Mesothelial cell of epicardium (in vitro differentiated cells): ENCODE data around the gene PC. TPM values are rescaled to one million over a fixed set of nuclear protein-coding genes. Genes with fewer than 3 reads are reported as not detected.

Experiments
- DNase-seq, 2 experiments: peaks; one replicate each; pipeline ENCODE4 v3.0.0; 2021; ENCODE audit warnings: low spot score in 2 of 2; ENCODE audit not compliant: unreplicated experiment in 2 of 2
- H3K27ac Mint-ChIP-seq: 2 replicates; pipeline ENCODE4 v1.8.0; 2021; ENCODE audit warnings: mixed read lengths
- H3K27me3 Mint-ChIP-seq: 2 replicates; pipeline ENCODE4 v1.8.0; 2021; ENCODE audit warnings: low read depth, mixed read lengths
- H3K36me3 Mint-ChIP-seq: 2 replicates; pipeline ENCODE4 v1.8.0; 2021; ENCODE audit warnings: mixed read lengths
- H3K4me1 Mint-ChIP-seq: 2 replicates; pipeline ENCODE4 v1.8.0; 2021; ENCODE audit warnings: mixed read lengths
- H3K4me3 Mint-ChIP-seq: 2 replicates; pipeline ENCODE4 v1.8.0; 2021; ENCODE audit warnings: mild to moderate bottlenecking, moderate library complexity, mixed read lengths
- H3K9me3 Mint-ChIP-seq: 2 replicates; pipeline ENCODE4 v1.8.0; 2021; ENCODE audit warnings: mixed read lengths
- total RNA-seq: library from RNA; stranded (reverse); gene quantifications from 3 replicates; pipeline ENCODE4 v1.2.1, GENCODE V29; 2021
- TF ChIP-seq, protein P1 (sequence below): fragments of 200-600 bp; sonication (generic); IDR thresholded peaks from one replicate; pipeline ENCODE4 v1.5.0; 2021; ENCODE audit warnings: antibody characterized with exemption; ENCODE audit not compliant: unreplicated experiment

Gene PC
- total RNA-seq, 1 donor from 2014 or later = 9.5 TPM

- H3K36me3 Mint-ChIP-seq = no peaks in the 10 kb centered on the region
- TF ChIP-seq, protein P1, sequence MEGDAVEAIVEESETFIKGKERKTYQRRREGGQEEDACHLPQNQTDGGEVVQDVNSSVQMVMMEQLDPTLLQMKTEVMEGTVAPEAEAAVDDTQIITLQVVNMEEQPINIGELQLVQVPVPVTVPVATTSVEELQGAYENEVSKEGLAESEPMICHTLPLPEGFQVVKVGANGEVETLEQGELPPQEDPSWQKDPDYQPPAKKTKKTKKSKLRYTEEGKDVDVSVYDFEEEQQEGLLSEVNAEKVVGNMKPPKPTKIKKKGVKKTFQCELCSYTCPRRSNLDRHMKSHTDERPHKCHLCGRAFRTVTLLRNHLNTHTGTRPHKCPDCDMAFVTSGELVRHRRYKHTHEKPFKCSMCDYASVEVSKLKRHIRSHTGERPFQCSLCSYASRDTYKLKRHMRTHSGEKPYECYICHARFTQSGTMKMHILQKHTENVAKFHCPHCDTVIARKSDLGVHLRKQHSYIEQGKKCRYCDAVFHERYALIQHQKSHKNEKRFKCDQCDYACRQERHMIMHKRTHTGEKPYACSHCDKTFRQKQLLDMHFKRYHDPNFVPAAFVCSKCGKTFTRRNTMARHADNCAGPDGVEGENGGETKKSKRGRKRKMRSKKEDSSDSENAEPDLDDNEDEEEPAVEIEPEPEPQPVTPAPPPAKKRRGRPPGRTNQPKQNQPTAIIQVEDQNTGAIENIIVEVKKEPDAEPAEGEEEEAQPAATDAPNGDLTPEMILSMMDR = no peak
- H3K4me3 Mint-ChIP-seq = no peak overlapping the region
- no peak for DNase-seq
- no peaks in the 10 kb centered on the region for H3K9me3 Mint-ChIP-seq
- no peak overlapping the region for H3K27ac Mint-ChIP-seq
- H3K4me1 Mint-ChIP-seq = no peaks in the 10 kb centered on the region
- H3K27me3 Mint-ChIP-seq = no peaks in the 10 kb centered on the region
Observed at GRCh38 chr11:66912911-66913310, 45.3 kb downstream of the PC start.

DNA sequence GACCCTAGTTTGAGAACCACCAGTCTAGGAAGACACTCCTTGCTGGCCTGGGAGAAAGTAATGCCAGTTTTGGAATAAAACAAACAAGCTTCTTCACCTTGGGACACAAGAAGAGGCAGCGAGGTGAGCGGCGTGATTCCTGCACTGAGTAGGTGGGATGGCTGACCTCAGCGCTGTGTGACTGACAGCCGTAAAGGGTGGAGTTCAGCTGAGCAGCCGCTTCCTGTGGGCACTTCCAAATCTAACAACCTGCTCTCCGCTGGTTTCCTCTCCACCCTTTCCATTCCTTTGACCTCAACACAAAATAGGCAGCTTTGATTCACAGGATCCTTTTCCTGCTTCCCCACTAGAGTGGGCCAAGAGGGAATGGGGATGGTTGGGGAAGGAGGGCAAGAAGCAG, 45.8 kb downstream of the PC start:
- no peaks in the 10 kb centered on the region for H3K27me3 Mint-ChIP-seq
- TF ChIP-seq, protein P1 = no peak
- no peak overlapping the region for H3K27ac Mint-ChIP-seq
- no peaks in the 10 kb centered on the region for H3K36me3 Mint-ChIP-seq
- no peak overlapping the region for H3K4me3 Mint-ChIP-seq
- no peaks in the 10 kb centered on the region for H3K4me1 Mint-ChIP-seq
- no peak for DNase-seq
- no peaks in the 10 kb centered on the region for H3K9me3 Mint-ChIP-seq

GRCh38 chr11:66910669-66911068, 47.5 kb downstream of the PC start:
- Mint-ChIP-seq H3K4me3 (no peak overlapping the region), H3K36me3 (no peaks in the 10 kb centered on the region), H3K27me3 (no peaks in the 10 kb centered on the region), H3K27ac (no peak overlapping the region), H3K4me1 (no peaks in the 10 kb centered on the region), H3K9me3 (no peaks in the 10 kb centered on the region)
- TF ChIP-seq, protein P1 = no peak
- DNase-seq = no peak

DNA sequence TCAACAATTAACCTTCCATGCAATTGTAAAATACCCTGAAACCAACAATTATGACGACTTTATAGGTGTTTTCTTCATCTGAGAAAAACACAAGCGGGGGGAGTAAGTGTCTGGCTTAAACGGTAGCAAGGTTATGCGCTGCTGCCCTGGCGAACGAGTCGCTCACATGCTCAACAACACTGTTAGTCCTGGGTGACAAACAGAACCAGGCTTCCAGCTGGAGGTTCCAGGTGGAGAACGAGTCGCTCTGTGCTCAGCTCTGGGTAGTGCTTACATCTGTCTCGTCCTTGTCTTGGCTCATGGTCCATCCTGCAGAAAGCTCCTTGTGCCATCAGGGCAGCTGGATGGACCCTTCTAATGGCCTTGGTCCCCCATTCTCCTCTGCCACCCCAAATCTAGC, 48.2 kb downstream of the PC start:
- TF ChIP-seq, protein P1 = no peak
- Mint-ChIP-seq H3K4me3 (no peak overlapping the region), H3K27me3 (no peaks in the 10 kb centered on the region), H3K9me3 (no peaks in the 10 kb centered on the region), H3K36me3 (no peaks in the 10 kb centered on the region), H3K4me1 (no peaks in the 10 kb centered on the region), H3K27ac (no peak overlapping the region)
- no peak for DNase-seq

DNA sequence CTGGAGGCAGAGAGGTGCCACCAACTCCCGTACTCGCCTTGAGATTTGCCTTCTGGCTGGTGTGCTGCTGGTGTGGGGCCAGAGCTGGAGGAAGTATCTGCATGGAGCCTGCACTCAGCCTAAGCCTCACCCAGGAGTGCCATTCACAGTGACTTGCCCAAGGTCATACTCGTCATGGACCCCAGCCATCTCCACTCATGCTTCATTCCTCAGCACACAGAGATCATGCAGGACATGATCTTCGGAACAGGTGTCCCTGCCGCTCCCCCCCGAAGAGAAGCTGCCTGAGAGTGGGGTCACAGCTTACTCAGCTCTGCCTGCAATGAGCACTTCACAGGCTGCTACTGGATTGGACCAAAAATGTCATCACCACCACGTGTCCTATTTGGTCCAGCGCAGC, 49.0 kb downstream of the PC start:
- TF ChIP-seq, protein P1 = no peak
- DNase-seq = no peak
- H3K4me3 Mint-ChIP-seq = no peak overlapping the region
- no peaks in the 10 kb centered on the region for H3K9me3 Mint-ChIP-seq
- H3K36me3 Mint-ChIP-seq = no peaks in the 10 kb centered on the region
- H3K27ac Mint-ChIP-seq = no peak overlapping the region
- no peaks in the 10 kb centered on the region for H3K4me1 Mint-ChIP-seq
- H3K27me3 Mint-ChIP-seq = no peaks in the 10 kb centered on the region
